K562 (cell line): Measurements from ENCODE around the gene NABP1.

Experiments
- CBFB ChIP-seq: sonication (generic); formaldehyde crosslinking; IDR thresholded peaks from 2 replicates; pipeline ENCODE4 v1.4.0; 2020; ENCODE audit warnings: mild to moderate bottlenecking, missing genetic modification reagents
- EGR1 ChIP-seq: fragments of 450-650 bp; conservative IDR thresholded peaks from 2 replicates; pipeline ENCODE4 v1.6.1; 2017; ENCODE audit warnings: mild to moderate bottlenecking
- EZH2 ChIP-seq: IDR thresholded peaks from 2 replicates; pipeline ENCODE4 v1.6.1; 2012; ENCODE audit warnings: low read depth, mild to moderate bottlenecking, inconsistent platforms, low read length, borderline replicate concordance
- GTF2F1 ChIP-seq: IDR thresholded peaks from 2 replicates; pipeline ENCODE4 v1.6.1; 2011; ENCODE audit warnings: low read depth, low read length, improper control_type of control experiment
- IRF2 ChIP-seq: sonication (generic); formaldehyde crosslinking; IDR thresholded peaks from 2 replicates; pipeline ENCODE4 v1.8.1; 2022; ENCODE audit warnings: mild to moderate bottlenecking, missing genetic modification reagents
- MAZ ChIP-seq, 2 experiments: fragments of 450-650 bp in 1 of 2; sonication (generic) in 1 of 2; formaldehyde crosslinking; IDR thresholded peaks in 1 of 2; conservative IDR thresholded peaks in 1 of 2; 2 replicates each; pipeline versions ENCODE4 v1.4.0 to v1.5.0; 2020; ENCODE audit warnings: mild to moderate bottlenecking in 1 of 2, missing genetic modification reagents in 1 of 2
- MEF2A ChIP-seq: IDR thresholded peaks from 2 replicates; pipeline ENCODE4 v1.6.1; 2011; ENCODE audit warnings: low read depth, mild to moderate bottlenecking, low read length, moderate library complexity; ENCODE audit not compliant: control insufficient read depth
- POLR2A ChIP-seq: fragments of 450-650 bp; conservative IDR thresholded peaks from 2 replicates; pipeline ENCODE4 v1.6.1; 2016
- SMAD1 ChIP-seq: fragments of 150-350 bp; IDR thresholded peaks from 2 replicates; pipeline ENCODE4 v1.6.1; 2014; ENCODE audit warnings: low read length, low read depth; ENCODE audit not compliant: partially characterized antibody
- SMARCE1 ChIP-seq: fragments of 450-650 bp; IDR thresholded peaks from 2 replicates; pipeline ENCODE4 v1.7.1; 2016; ENCODE audit warnings: mild to moderate bottlenecking
- STAT5A ChIP-seq: IDR thresholded peaks from 2 replicates; pipeline ENCODE4 v1.6.1; 2012; ENCODE audit warnings: low read length, inconsistent platforms, borderline replicate concordance
- ZBTB17 ChIP-seq: fragments of 450-650 bp; formaldehyde crosslinking; IDR thresholded peaks from 2 replicates; pipeline ENCODE4 v1.4.0; 2020; ENCODE audit warnings: mild to moderate bottlenecking
- ZBTB33 ChIP-seq: sonication (generic); formaldehyde crosslinking; IDR thresholded peaks from 2 replicates; pipeline ENCODE4 v1.8.1; 2023; ENCODE audit warnings: mild to moderate bottlenecking, missing genetic modification reagents
- TF ChIP-seq, protein P1 (sequence below): sonication (generic); formaldehyde crosslinking; IDR thresholded peaks from 2 replicates; pipeline ENCODE4 v1.8.0; 2022; ENCODE audit warnings: missing genetic modification reagents, mild to moderate bottlenecking, borderline replicate concordance

GRCh38 chr2:191719938-191720337, 42.0 kb downstream of the NABP1 start:
- TF ChIP-seq SMAD1 (no peak), MAZ (CRISPR knock-in tag; conservative IDR thresholded peaks at IDR 0.05 in 1 of 2, IDR thresholded peaks at IDR 0.05 in 1 of 2) (no peak), EGR1 (no peak), IRF2 (CRISPR knock-in tag) (no peak), MEF2A (no peak), CBFB (CRISPR knock-in tag) (no peak), EZH2 (no peak), POLR2A (no peak), STAT5A (no peak), ZBTB33 (CRISPR knock-in tag) (no peak), GTF2F1 (no peak), ZBTB17 (no peak), SMARCE1 (no peak)
- TF ChIP-seq, protein P1, sequence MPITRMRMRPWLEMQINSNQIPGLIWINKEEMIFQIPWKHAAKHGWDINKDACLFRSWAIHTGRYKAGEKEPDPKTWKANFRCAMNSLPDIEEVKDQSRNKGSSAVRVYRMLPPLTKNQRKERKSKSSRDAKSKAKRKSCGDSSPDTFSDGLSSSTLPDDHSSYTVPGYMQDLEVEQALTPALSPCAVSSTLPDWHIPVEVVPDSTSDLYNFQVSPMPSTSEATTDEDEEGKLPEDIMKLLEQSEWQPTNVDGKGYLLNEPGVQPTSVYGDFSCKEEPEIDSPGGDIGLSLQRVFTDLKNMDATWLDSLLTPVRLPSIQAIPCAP = no peak
